Activated T-cell treated with anti-CD3 and anti-CD28 coated beads for 1 hour (primary cell): Measurements from ENCODE around the gene EVA1A.

Experiments used
- DNase-seq: peaks from one replicate; pipeline ENCODE4 v3.0.0-alpha.2; 2020; ENCODE audit warnings: low read depth

The EVA1A gene

DNA sequence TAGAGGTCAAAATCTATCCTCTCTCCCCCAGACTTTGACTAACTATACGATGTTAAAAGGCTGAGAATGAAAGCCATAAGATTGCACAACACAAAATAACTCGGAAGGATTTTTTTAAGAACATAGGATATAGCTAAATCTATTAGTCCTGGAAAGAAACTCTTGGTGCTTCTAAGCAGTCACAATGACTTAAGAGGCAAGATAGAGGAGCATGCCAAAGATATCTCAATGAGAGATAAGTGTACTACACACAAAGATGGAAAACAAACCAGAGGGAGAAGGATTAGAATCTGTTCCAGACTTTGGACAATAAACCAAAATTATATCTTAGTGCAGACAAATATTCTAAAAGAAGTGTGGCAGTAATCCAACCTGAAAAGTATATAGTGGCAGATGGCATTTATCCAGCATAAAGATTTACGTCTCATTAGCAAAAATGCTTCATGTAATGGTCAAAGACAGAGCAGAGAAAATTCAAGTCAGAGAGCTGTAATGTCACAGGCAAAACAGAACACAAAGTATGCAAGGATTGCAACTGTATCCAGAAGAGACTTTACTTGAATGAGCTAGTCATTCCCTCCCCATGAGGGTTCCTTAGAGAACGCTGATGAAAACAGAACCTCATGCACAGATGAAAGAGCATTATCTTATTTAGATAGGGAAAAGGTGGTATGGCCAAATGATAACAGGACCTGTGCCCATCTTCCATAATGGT, 28.8 kb upstream of the EVA1A start:
- DNase-seq: no peak

DNA sequence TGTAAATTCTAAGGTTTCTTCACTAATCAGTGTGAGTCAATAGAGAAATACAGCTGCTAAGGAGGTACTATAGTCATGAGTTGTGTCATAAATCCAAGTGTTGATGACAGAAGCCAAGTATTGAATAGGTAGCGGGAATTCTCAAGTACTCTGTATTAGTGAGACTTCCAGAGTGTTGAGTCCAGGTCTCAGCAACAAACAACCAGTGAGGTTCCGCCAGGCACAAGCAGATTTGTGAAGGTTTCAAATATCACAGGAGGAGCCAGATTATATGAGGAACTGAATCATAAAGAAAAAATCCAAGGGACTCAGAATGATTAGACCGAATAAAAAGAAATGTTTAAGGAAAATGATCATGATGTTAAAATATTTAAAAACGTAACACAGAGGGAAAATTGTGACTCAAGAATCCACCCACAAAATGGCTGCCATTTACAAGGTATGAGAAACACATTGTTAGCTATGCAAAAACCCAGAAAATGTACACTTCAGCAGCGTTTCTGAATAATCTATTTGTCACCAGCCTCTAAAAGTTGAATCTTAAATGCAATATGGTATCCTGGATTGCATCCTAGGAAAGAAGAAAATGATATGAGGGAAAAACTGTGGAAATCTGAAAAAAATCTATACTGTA, 27.3 kb upstream of the EVA1A start:
- DNase-seq: no peak

DNA sequence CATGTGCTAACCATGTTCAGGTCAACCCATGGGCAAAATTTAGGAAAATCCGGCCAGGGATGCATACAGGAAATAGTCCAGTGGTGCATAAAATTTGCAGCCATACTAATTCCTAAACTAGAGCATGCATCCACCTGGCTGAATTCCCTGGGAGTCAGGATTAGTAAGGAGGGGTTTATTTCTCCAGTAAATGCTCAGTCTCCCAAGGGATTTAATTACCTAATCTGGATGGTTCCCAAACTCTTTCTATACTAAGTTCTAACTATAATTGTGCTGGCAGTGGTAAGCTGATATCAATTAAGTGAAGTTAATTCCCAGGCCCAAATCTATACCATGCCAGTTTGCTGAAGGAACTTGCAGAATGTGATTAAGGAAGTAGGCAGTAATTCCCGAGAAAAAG, 26.2 kb upstream of the EVA1A start:
- DNase-seq: no peak

DNA sequence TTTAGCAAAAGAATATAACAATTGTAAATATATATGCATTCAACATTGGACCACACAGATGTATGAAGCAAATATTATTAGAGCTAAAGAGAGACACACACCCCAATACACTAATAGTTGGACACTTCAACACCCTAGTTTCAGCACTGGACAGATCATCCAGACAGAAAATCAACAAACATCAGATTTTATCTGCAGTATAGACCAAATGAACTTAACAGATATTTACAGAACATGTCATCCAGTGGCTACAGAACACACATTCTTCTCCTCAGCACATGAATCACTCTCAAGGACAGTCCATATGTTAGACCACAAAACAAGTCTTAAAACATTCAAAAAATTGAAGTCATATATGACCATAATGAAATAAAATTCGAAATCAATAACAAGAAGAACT, 22.1 kb upstream of the EVA1A start:
- no peak for DNase-seq

DNA sequence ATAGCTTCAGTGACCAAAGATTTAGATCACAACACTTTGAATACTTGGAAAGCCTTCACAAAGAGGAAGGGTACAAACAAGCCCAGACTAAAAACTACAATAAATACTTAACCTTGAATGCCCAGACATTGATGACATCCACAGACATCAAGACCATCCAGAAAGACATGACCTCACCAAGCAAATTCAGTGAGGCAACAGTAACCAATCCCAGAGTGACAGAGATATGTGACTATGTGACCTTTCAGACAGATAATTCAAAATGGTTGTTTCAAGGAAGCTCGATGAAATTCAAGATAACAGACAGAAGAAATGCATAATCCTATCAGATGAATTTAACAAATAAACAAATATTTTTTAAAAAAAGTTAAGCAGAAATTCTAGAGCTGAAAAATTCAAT, 19.9 kb upstream of the EVA1A start:
- no peak for DNase-seq

DNA sequence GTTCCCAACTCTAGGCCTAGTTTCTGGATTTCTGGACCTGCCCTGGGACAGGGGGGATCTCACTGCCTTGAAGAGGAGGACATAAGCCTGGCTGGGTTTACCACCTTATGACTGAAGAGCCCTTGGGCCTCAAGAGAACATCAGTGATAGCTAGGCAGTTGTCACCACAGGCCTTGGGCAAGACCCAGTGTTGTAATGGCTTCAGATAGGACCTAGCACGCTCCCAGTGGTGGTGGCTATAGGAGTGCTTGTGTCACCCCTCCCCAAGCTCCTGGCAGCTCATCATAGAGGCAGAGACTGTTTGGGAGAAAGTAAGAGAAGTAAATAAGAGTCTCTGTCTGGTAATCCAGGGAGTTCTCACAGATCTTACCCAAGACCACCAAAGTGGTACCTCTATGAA, 19.4 kb upstream of the EVA1A start:
- DNase-seq: no peak

DNA sequence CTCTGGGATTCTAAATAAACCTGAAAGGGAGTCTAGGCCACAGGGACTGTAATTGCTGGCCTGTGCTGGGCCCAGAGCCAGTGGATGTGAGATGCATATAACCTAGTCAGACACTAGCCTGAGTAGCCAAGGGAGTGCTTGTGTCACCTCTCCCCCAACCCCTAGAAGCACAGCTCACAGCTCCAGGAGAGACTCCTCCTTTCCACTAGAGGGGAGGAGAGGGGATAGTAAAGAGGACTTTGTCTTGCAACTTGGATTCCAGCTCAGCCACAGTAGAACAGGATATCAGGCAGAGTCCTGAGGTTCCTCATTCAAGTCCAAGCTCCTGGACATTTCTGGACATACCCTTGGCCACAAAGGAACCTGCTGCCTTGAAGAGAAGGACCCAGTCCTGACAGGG, 18.4 kb upstream of the EVA1A start:
- DNase-seq: no peak

DNA sequence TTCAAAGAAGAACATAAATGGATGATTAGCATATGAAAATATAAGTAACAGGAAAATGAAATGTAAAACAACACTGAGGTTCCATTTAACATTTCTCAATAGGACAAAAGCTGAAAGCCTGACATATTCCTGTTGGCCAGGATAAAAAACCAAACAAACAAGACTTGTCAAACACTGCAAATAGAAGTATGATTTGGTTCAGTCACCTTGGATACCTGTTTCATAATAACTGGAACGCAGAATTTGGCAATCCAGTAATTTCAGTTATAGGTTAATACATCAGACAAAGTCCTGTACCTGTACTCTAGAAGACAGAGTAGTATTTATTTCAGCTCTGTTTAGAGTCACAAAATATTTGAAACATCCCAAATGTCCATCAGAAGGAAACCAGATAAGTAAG, 16.5 kb upstream of the EVA1A start:
- DNase-seq: no peak

DNA sequence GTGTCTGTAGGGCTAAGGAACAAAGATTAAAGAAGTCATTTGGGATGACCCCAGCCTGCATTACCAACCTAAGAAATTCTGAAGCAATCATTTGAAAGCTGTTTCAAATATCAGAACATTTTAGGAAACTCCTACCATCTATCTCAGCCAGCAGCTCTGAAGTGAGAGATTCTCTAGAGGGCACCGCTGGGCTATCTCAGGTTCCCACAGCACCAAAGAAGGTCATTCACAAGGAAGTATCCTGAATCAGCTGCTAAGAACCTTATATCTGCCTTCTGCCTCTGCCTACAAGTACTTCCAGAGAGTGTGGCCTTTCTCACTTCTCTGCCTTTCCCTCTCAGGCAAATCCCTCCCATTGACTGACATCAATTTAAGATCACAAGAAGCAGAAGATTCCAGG, 13.4 kb upstream of the EVA1A start:
- no peak for DNase-seq

DNA sequence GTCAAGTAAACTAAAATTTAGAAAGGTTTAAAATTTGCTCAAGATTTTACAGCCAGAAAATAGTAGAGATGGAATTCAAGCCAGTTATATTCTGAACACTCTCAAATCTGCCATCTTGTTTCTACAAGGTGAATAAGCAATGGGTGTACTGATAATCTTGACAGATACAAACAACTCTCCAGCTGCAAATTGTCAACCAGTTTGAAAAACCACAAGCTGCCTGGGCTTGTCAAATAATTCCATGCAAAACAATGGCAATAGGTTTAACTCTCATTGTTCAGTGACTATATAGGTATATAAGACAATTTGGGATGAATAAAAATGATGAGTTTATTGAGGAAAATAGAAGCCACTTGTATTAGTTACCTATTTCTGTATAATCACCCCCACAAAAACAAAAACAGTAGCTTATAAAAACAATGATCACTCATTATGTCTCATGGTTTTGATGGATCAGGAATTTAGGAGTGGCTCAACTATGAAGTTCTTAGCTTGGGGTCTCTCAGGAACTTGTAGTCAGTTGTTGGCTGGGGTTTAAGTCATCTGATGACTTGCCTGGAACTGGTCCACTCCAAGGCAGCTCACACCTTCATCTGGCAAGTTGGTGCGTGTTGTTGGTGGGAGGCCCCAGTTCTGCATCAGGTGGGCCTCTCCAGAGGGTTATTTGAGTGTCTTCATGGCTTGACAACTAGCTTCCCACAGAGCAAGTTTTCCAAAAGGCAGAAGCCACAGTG, 12.6 kb upstream of the EVA1A start:
- DNase-seq: no peak

DNA sequence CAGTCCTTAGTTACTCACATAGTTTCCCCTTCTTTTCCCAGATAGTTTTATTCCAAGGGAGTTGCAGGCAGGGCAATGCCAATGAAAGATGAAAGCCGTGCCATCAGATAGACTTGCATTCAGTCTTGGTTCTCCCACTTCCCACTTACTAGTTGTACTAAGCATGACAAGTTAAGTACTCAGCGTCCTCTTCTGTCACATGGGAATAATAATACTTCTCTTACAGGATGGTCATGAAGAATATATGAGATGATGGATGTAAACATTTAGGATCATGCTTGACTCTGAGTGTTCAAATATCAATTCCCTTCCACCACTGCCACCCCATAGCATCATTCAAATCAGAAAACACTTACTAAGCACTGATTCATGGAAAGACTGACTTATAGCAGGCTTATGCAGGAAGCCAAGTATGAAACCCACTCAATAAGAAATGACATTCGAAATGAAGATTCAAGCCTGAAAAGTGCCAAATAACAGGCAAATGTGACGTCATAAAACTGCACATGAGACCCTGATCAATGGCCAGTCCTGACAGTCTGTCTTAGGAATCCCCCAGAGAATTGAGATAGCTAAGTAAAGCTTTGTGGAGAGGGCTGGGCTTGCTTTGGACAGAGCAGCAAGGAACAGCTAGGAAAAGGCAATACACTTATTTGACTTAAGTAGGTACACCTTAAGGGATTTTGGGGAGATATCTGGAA, 11.1 kb upstream of the EVA1A start:
- DNase-seq: no peak

DNA sequence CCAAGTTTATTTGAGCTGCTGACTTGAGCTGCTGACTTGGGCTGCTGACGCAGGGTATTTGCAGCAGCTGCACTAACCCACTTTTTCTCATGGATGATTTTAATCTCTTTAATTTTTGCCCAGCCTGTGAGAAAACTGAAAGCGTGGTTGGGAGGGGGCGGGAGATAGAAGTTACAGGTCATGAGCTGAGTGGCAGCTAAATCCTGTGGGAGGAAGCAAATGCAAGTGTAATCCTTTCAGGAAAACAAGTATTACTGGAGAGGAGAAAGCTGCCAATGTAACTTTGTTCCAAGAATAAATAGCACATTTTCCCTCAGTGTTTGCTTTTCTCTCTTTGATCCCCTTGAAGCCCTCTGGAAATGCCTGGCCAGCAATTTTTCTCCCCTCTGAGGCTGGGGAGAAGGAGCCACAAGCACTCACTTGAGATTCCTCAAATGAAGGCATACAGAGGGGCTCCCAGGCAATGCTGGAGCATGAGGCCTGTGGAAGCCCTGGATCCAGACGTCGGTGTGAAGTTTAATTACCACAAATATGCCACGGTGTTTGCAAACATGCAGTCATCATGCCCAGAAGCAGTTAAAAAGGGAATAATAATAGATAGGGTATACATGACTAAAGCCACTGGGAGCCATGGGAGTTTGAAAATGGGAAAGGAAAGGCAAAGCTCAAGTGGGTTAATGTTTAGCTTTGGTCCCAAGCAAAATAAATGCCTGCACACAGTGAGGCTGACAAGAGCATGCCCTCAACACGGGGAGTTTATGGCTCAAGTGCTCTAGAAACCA, 10.4 kb upstream of the EVA1A start:
- no peak for DNase-seq

DNA sequence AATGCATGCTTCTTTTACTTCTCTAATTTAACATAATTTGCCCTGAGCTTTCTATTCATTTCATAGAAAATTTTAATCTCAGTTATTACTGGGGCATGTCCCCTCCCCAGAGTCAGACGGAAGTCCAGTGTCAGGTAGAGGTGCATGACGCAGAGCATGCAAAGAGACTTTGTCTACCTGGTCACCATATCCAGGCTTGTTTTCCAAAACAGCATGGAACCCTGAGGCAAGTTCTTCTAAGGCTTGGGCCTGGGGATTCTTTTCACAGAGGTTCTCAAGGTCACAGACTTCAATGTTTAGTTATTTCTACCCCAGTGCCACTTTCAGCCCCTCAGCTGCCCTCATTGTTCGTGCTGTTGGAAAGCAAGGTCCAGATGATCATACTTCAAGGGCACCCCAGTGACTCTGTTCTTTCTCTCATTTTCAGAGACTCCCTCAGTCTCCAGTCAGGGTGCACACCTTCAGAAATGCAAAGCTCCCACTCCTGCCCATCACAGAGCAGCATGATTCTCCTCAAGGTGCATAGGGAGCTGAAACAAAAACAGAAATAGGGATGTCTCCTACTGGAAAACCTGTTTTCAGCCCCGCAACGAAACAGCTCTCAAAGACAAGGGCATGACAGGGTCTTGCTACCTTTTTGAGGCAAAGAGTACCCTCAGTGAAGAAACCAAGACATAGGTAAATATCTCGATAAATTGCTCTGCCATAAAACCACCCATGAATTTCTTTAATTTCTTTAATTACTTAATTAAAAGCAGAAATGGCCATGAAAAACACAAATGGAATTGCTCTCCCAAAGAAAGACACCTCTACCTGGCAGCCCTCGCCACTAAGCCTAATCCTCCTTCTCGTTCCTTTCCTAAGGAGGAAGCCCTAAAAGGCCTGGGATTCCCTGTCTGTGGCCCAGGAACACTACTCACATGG, 9.5 kb upstream of the EVA1A start:
- no peak for DNase-seq

DNA sequence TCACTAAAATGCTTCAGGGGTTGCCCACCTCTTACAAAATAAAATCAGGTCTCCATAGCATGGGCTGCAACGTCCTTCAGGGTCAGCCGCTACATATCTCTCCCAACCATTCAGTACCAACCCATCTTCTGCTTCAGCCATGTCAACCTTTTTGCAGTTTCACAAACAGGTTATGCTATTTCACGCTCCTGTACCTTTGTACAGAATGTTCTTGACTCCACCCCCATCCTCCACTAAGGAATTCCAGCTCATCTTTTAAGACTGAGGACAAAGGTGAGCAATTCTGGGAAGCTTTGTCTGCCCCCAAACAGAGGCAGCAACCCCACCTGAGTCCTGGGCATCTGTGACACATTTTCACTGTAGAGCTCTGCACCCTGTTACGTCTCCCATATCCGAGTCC, 8.8 kb upstream of the EVA1A start:
- no peak for DNase-seq

DNA sequence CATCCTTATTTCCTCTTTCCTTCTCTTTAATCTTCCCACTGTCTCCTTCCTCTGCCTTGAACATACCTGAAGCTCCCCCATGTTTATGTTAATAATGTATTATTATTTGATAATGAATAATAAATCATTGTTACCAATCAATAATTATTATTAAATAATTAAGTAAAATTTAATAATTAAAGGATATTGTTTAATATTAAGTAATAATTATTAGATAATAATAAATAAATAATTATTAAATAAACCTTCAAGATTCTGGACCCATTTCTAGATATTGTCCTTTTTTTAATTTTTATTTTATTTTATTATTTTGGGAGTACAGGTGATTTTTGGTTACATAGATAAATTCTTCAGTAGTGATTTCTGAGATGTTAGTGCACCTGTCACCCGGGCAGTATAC, 7.4 kb upstream of the EVA1A start:
- DNase-seq: no peak

DNA sequence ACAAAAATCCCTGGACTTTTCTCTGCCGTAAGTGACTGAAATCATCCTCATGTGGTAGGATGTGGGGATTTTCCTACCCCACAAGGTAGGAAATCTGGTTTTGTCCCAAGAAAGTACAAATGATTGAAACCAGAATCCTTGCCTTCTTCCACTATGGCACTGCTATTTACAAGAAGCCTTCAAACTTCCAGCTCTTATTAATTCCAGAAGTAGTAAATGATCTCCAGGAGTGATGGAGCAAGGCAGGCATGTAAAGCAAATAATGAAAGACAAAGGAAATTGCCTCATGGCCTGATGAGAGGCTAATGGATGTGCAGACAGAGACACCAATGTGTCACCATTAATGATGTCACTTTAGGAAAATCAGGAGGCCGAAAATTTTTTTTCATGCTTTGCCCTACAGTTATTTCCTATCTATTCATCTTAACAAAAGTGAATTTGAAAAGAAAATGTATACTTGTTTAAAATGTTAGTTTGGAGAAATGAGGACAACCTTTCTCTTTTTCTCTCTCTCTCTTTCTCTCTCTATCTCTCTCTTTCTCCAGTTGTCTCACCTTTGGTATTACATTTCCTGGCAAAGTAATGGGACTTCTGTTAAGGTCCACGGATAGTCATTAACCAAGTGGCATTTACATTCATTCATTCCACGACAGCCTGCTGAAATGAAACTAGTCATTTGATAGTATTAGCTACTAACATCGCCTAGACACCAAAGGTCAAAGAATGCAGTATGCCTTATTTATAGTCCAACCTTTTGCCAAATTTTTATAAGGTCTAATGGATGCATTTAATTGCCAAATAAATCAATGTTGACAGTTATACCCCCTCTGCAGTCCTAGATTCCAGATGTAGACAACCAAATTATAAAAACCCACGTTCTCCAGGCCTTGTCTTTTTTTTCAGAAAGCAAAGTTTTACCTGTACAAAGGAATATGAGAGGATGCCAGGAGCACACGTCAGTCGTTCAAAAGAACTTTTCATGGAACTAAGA, 5.0 kb upstream of the EVA1A start:
- no peak for DNase-seq

DNA sequence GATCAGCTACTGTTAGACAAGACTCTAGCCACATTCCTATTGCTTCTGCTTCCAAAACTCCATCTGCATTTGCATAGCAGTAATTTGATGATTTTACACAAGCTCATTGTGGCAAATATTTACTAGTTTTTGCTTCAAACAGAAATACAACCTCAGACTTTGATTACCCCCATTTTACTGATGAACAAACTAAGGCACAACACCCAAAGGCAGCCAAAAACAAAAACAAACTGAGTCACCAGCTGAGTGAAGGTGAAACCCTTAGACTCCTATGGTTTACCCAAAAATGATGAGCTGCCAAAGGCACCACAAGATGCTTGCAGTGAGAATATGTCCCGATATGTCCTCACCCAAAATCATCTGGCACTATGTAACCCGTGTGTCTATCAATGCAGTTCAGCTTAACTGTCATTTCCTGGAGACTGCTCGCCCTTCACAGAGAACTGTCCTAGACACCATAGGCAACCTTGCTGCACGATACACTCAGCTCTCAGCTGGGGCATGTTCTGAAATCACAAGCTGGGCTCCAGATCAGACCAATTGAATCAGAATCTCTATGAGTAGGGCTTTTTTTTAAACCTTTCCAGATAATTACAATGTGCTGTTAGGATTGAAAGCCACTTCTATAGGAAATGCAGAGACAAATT, 4.1 kb upstream of the EVA1A start:
- no peak for DNase-seq

DNA sequence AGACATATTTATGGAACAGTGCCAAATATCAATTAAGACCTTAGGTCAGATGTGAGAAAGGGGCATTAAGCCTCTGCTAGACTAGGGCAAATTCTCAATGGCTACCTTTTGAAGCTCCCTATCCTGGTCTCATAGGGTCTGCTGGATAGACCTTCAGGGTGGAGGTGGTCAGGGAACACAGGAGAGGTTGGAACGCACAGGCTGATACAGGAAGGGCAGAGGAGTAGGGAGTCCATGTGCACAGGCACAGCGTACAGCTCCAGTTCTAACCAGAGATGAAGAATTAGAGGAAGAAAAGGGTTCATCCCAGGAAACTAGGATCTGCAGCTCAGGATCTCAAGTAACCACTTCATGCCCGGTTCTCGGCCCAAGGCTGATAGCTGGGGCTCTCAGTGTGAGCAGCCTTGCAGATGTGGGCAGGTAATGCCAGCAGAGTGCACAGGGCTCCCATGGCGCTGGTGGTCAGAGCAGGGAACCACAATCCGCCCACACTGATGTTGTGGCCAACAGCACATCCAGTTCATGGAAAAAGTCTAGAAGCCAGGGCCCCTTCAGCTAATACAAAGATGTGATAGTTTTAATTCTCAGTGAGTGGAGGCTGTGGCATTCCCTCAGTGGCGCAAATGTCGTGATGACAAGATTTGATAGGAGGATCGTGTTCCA, 3.4 kb upstream of the EVA1A start:
- no peak for DNase-seq

DNA sequence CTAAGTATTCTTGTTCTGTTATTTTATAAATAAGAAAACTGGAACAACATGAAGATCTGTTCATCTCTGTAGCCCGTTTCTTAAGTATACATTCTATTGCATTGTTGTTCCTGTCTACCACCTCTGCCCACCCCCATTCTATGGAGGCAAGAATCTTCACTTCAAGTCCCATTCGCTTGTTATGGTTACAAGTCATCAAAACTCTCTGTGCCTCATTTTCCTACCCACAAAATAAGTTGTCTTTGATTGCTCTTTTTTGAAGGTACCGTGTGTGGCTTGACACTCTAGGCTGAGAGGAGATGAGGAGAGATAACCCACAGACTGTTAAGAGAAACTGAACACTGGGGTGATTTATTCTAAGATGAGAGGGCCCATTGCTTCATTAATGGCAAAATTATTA, 2.9 kb upstream of the EVA1A start:
- no peak for DNase-seq
